ENCODE measurements around the gene DYNLT1.

- TF ChIP-seq BHLHE40 (IDR thresholded peaks at IDR 0.05; ENCODE audit: low read depth, low read length) (no peak), POLR2A (IDR thresholded peaks at IDR 0.05; ENCODE audit: low read depth, low read length) (no peak), CTCF (conservative IDR thresholded peaks at IDR 0.05; ENCODE audit: low read depth, low read length) (no peak), SMC3 (IDR thresholded peaks at IDR 0.05; ENCODE audit: low read depth, low read length) (no peak), CEBPB (IDR thresholded peaks at IDR 0.05; ENCODE audit: low read depth, low read length) (no peak), USF2 (IDR thresholded peaks at IDR 0.05; ENCODE audit: low read depth, low read length) (no peak), CHD1 (IDR thresholded peaks at IDR 0.05; ENCODE audit: low read depth, low read length) (no peak), RCOR1 (IDR thresholded peaks at IDR 0.05; ENCODE audit: insufficient replicate concordance, low read length) (no peak), RAD21 (IDR thresholded peaks at IDR 0.05; ENCODE audit: low read length) (no peak), MXI1 (IDR thresholded peaks at IDR 0.05; ENCODE audit: borderline replicate concordance, low read depth, low read length) (no peak), RFX5 (IDR thresholded peaks at IDR 0.05; ENCODE audit: low read depth, low read length) (no peak), MAFK (IDR thresholded peaks at IDR 0.05; ENCODE audit: low read depth, low read length) (no peak), ELK1 (IDR thresholded peaks at IDR 0.05; ENCODE audit: borderline replicate concordance, low read depth, low read length) (no peak)
Measured at GRCh38 chr6:158672726-158673125, 28.2 kb upstream of the DYNLT1 start.

All from IMR-90 (cell line).